ENCODE data around the gene PER2.

The PER2 gene

DNA sequence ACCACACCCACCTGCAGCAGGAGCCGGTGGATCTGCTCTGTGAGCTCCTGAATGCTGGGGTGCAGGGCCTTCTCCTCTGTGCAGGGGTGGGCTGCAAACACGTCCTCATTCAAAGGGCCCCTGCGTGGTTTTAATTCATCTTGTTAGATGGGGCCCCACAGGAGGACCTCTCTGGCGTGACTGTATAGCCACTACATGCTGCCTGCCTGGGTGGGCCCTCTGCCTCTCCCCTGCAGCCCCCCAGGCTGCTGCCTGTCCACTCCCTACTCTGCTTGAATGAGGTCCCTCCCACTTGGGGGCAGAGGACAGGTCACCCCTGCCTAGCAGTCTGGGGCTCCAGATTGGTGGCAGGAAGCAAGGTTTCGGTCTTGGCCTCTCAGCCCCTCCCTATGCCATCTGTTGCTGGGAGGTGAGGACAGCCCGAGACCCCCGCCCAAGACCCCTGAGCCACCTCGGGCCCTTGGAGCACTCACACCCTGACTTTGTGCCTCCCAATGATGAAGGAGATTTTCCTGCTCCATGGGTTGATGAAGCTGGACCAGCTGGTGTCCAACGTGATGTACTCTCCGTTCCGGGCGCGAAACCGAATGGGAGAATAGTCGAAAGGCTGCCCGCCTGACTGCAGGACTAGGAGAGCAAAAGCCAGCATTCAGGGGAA is 26.6 kb downstream of the PER2 start:
- no peak overlapping the region for H3K4me3 ChIP-seq (ENCODE audit: low read length)
- peaks cover 17% of the 10 kb centered on the region for H3K4me1 ChIP-seq (ENCODE audit: control insufficient read depth, low read length)
- TF ChIP-seq EZH2phosphoT487 (IDR thresholded peaks at IDR 0.05; ENCODE audit: borderline replicate concordance, low read length): no peak
- TF ChIP-seq, protein P1, sequence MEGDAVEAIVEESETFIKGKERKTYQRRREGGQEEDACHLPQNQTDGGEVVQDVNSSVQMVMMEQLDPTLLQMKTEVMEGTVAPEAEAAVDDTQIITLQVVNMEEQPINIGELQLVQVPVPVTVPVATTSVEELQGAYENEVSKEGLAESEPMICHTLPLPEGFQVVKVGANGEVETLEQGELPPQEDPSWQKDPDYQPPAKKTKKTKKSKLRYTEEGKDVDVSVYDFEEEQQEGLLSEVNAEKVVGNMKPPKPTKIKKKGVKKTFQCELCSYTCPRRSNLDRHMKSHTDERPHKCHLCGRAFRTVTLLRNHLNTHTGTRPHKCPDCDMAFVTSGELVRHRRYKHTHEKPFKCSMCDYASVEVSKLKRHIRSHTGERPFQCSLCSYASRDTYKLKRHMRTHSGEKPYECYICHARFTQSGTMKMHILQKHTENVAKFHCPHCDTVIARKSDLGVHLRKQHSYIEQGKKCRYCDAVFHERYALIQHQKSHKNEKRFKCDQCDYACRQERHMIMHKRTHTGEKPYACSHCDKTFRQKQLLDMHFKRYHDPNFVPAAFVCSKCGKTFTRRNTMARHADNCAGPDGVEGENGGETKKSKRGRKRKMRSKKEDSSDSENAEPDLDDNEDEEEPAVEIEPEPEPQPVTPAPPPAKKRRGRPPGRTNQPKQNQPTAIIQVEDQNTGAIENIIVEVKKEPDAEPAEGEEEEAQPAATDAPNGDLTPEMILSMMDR (IDR thresholded peaks at IDR 0.05; ENCODE audit: low read depth, low read length, poor library complexity, severe bottlenecking): no peak
- no peaks in the 10 kb centered on the region for H3K9me3 ChIP-seq (ENCODE audit: control insufficient read depth, insufficient read depth, low read length)
- no peak overlapping the region for H3K4me2 ChIP-seq (ENCODE audit: low read length)
- H3K9me2 ChIP-seq (replicated peaks; ENCODE audit: control insufficient read depth, low read length): no peaks in the 10 kb centered on the region
- H3K27ac ChIP-seq (ENCODE audit: low read depth, low read length): no peak overlapping the region
- H3K36me3 ChIP-seq (ENCODE audit: control insufficient read depth, low read length): peaks cover 18% of the 10 kb centered on the region
- no peaks in the 10 kb centered on the region for H3K79me2 ChIP-seq (ENCODE audit: control insufficient read depth, low read length)
- no peaks in the 10 kb centered on the region for H4K20me1 ChIP-seq (ENCODE audit: control insufficient read depth, insufficient read depth, low read depth, low read length)
- H3K27me3 ChIP-seq (ENCODE audit: control insufficient read depth, low read length): no peaks in the 10 kb centered on the region
- H3F3A ChIP-seq (ENCODE audit: control insufficient read depth, insufficient read depth): peaks cover 2% of the 10 kb centered on the region; the same call in 1 of the 2 replicates

DNA sequence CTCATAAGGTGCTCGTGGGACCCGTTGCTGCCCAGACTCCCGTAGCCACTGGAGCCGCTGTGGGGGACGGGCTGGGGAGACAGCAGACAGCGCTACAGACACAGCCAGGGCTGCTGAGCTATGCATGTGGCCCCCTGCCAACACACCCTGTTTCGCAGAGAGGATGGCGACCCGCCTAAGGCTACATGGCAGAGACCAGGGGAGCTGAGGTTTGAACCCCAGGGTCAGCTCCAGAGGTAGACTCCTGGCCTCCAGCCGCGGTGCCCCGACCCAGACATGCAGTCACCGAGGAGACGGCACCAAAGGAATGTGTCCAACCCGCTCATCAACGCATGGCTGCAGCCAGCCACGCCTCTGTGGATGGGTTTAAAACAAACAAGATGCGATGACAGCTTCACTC is 27.5 kb downstream of the PER2 start:
- peaks cover 2% of the 10 kb centered on the region; the same call in 1 of the 2 replicates for H3F3A ChIP-seq (ENCODE audit: control insufficient read depth, insufficient read depth)
- no peaks in the 10 kb centered on the region for H3K9me2 ChIP-seq (replicated peaks; ENCODE audit: control insufficient read depth, low read length)
- H3K79me2 ChIP-seq (ENCODE audit: control insufficient read depth, low read length): no peaks in the 10 kb centered on the region
- H3K4me1 ChIP-seq (ENCODE audit: control insufficient read depth, low read length): peaks cover 17% of the 10 kb centered on the region
- H3K27ac ChIP-seq (ENCODE audit: low read depth, low read length): no peak overlapping the region
- no peaks in the 10 kb centered on the region for H3K9me3 ChIP-seq (ENCODE audit: control insufficient read depth, insufficient read depth, low read length)
- no peak overlapping the region for H3K4me2 ChIP-seq (ENCODE audit: low read length)
- no peaks in the 10 kb centered on the region for H3K27me3 ChIP-seq (ENCODE audit: control insufficient read depth, low read length)
- H3K36me3 ChIP-seq (ENCODE audit: control insufficient read depth, low read length): peaks cover 27% of the 10 kb centered on the region
- H4K20me1 ChIP-seq (ENCODE audit: control insufficient read depth, insufficient read depth, low read depth, low read length): no peaks in the 10 kb centered on the region
- H3K4me3 ChIP-seq (ENCODE audit: low read length): no peak overlapping the region
- TF ChIP-seq EZH2phosphoT487 (IDR thresholded peaks at IDR 0.05; ENCODE audit: borderline replicate concordance, low read length): no peak
- TF ChIP-seq, protein P1 (IDR thresholded peaks at IDR 0.05; ENCODE audit: low read depth, low read length, poor library complexity, severe bottlenecking): no peak

DNA sequence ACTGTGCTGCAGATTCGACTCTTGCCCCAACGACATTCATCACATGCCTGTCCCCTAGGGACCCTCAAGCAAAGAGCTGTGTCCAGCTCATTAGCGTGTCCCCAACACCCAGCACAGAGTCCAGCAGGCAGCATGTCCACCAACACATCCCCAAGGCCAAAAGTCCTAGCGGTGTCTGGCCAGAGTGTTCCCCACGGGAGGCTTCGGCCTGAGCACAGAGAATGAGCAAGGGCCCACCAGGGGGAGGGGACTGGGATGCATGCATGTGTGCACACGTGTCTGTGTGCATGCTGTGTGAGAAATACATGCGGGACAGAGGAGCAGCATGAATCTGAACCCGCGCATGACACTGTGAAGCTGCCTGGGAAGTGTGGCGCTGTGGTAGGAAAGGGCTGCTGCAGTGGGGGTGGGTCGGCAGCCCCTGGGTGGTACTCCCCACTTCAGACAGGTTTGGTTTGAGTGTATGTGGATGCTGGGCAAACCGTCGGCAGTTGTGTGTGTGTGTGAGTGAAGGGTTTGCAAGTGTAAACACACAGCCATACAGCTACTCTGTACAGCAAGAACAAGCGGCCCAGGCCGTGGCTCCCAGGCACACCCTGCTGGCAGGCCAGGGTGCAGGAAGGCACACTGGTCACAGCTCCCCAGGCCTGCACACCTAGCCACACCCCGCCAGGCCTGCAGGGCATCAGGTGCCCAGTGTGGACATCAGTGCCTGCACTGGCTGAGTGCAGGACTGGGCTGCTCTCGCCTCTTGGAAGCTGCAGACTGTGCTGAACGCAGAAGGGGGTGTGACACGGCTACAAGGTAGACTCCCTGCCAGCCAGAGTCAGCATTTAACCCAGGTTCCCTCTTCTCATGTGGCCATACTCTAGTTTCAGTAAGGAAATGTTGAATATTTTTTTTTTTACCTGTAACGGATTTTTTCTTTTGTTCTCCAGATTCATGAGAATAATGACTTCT is 29.1 kb downstream of the PER2 start:
- H4K20me1 ChIP-seq (ENCODE audit: control insufficient read depth, insufficient read depth, low read depth, low read length): no peaks in the 10 kb centered on the region
- TF ChIP-seq, protein P1 (IDR thresholded peaks at IDR 0.05; ENCODE audit: low read depth, low read length, poor library complexity, severe bottlenecking): no peak
- no peak for TF ChIP-seq EZH2phosphoT487 (IDR thresholded peaks at IDR 0.05; ENCODE audit: borderline replicate concordance, low read length)
- no peaks in the 10 kb centered on the region for H3K9me3 ChIP-seq (ENCODE audit: control insufficient read depth, insufficient read depth, low read length)
- H3K4me2 ChIP-seq (ENCODE audit: low read length): no peak overlapping the region
- no peaks in the 10 kb centered on the region for H3K9me2 ChIP-seq (replicated peaks; ENCODE audit: control insufficient read depth, low read length)
- no peak overlapping the region for H3K4me3 ChIP-seq (ENCODE audit: low read length)
- no peak overlapping the region for H3K27ac ChIP-seq (ENCODE audit: low read depth, low read length)
- H3K36me3 ChIP-seq (ENCODE audit: control insufficient read depth, low read length): peaks cover 38% of the 10 kb centered on the region
- peaks cover 2% of the 10 kb centered on the region; the same call in 1 of the 2 replicates for H3F3A ChIP-seq (ENCODE audit: control insufficient read depth, insufficient read depth)
- no peaks in the 10 kb centered on the region for H3K27me3 ChIP-seq (ENCODE audit: control insufficient read depth, low read length)
- H3K4me1 ChIP-seq (ENCODE audit: control insufficient read depth, low read length): peaks cover 12% of the 10 kb centered on the region
- no peaks in the 10 kb centered on the region for H3K79me2 ChIP-seq (ENCODE audit: control insufficient read depth, low read length)
